Loucy (cell line): ENCODE results near the gene ENTPD1.

Experiments used
- CTCF ChIP-seq: fragments of 200-600 bp; sonication (generic); conservative IDR thresholded peaks from 2 replicates; pipeline ENCODE4 v1.5.1; 2014; ENCODE audit warnings: mild to moderate bottlenecking, antibody characterized with exemption, low read length
- EZH2phosphoT487 ChIP-seq: fragments of 200-600 bp; IDR thresholded peaks from 2 replicates; pipeline ENCODE4 v1.6.1; 2018; ENCODE audit warnings: antibody characterized with exemption, mild to moderate bottlenecking, moderate library complexity, borderline replicate concordance

- TF ChIP-seq CTCF, result no peak
- TF ChIP-seq EZH2phosphoT487, result no peak
Measured at GRCh38 chr10:95756041-95756761, at the start of gene ENTPD1.
